Kidney capillary endothelial cell (primary cell): Measurements from ENCODE around the gene PPP1R16B.

Experiments used
- DNase-seq: peaks from one replicate; pipeline ENCODE4 v3.0.0-alpha.2; 2018; ENCODE audit warnings: low spot score

The PPP1R16B gene

GRCh38 chr20:38877483-38877882, 72.0 kb downstream of the PPP1R16B start:
- DNase-seq = no peak

- no peak for DNase-seq
These were observed 73.4 kb downstream of the PPP1R16B start for GRCh38 chr20:38878866-38879265.

- no peak for DNase-seq
These were observed 75.6 kb downstream of the PPP1R16B start for GRCh38 chr20:38880952-38881735.

GRCh38 chr20:38881806-38882440, 76.4 kb downstream of the PPP1R16B start:
- no peak for DNase-seq

- DNase-seq = no peak
These were observed 77.1 kb downstream of the PPP1R16B start for GRCh38 chr20:38882600-38882999.

GRCh38 chr20:38883081-38883980, 77.8 kb downstream of the PPP1R16B start:
- DNase-seq = no peak

- DNase-seq = no peak
These were observed 78.7 kb downstream of the PPP1R16B start for GRCh38 chr20:38883981-38884733.

- no peak for DNase-seq
These were observed 79.9 kb downstream of the PPP1R16B start for GRCh38 chr20:38885357-38885756.

- no peak for DNase-seq
These were observed 82.7 kb downstream of the PPP1R16B start for GRCh38 chr20:38888059-38888831.

- no peak for DNase-seq
These were observed 83.6 kb downstream of the PPP1R16B start for GRCh38 chr20:38889050-38889449.

GRCh38 chr20:38889792-38890496, 84.4 kb downstream of the PPP1R16B start:
- no peak for DNase-seq

GRCh38 chr20:38890497-38890818, 85.0 kb downstream of the PPP1R16B start:
- no peak for DNase-seq

- no peak for DNase-seq
These were observed 86.8 kb downstream of the PPP1R16B start for GRCh38 chr20:38892091-38892981.

GRCh38 chr20:38893056-38893564, 87.6 kb downstream of the PPP1R16B start:
- DNase-seq = no peak

- no peak for DNase-seq
These were observed 88.1 kb downstream of the PPP1R16B start for GRCh38 chr20:38893565-38894090.

- DNase-seq = no peak
These were observed 88.8 kb downstream of the PPP1R16B start for GRCh38 chr20:38894091-38894847.

GRCh38 chr20:38895098-38895949, 89.8 kb downstream of the PPP1R16B start:
- no peak for DNase-seq
